ENCODE data around the gene LDLRAD3.

DNA sequence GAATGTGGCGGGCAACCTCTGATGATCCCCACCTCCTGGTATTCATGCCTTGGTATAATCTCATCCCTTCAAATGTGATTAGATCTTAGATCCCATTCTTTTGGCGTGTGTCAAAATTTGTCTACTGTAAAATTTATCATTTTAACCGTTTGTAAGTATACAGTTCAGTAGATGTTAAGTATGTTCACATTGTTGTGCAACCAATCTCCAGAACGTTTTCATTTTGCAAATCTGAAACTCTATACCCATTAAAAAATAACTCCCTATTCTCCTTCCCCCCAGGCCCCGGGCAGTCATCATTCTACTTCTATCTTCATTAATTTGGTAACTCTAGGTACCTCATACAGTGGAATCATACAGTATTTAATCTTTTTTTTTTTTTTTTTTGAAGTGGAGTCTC lies 159.0 kb downstream of the LDLRAD3 start:
- TF ChIP-seq, protein P1, sequence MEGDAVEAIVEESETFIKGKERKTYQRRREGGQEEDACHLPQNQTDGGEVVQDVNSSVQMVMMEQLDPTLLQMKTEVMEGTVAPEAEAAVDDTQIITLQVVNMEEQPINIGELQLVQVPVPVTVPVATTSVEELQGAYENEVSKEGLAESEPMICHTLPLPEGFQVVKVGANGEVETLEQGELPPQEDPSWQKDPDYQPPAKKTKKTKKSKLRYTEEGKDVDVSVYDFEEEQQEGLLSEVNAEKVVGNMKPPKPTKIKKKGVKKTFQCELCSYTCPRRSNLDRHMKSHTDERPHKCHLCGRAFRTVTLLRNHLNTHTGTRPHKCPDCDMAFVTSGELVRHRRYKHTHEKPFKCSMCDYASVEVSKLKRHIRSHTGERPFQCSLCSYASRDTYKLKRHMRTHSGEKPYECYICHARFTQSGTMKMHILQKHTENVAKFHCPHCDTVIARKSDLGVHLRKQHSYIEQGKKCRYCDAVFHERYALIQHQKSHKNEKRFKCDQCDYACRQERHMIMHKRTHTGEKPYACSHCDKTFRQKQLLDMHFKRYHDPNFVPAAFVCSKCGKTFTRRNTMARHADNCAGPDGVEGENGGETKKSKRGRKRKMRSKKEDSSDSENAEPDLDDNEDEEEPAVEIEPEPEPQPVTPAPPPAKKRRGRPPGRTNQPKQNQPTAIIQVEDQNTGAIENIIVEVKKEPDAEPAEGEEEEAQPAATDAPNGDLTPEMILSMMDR (IDR thresholded peaks at IDR 0.05; ENCODE audit: low read depth, low read length) = no peak
- no peak for TF ChIP-seq EZH2phosphoT487 (IDR thresholded peaks at IDR 0.05; ENCODE audit: low read depth)
